Keratinocyte (primary cell): ENCODE results near the gene IL11. TPM values are rescaled to one million over a fixed set of nuclear protein-coding genes. Genes with fewer than 3 reads are reported as not detected.
"Not testable (repeated sequence)": the region's sequence is repeated elsewhere in the genome, so short reads cannot be mapped to it uniquely, and the experiment has no call there.

Experiments
- DNase-seq: peaks from one replicate; pipeline ENCODE4 v3.0.0-alpha.2; 2011; ENCODE audit warnings: low read depth, missing footprints, low spot score
- FAIRE-seq: peaks from 2 replicates; lab custom pipeline; 2011; peaks lifted over from hg19 to GRCh38; lab: Jason Lieb, UNC
- H2AFZ ChIP-seq: 2 replicates; pipeline ENCODE4 v1.6.0; 2012; ENCODE audit warnings: low read length, control low read depth, inconsistent platforms; ENCODE audit not compliant: control insufficient read depth
- H3K27ac ChIP-seq: 2 replicates; pipeline ENCODE4 v1.5.1; 2011; ENCODE audit warnings: low read length; ENCODE audit not compliant: control insufficient read depth, insufficient read depth
- H3K27me3 ChIP-seq: 3 replicates; pipeline ENCODE4 v1.6.0; 2011; ENCODE audit warnings: low read length; ENCODE audit not compliant: control insufficient read depth, insufficient read depth; ENCODE audit errors: extremely low read depth
- H3K36me3 ChIP-seq, 2 experiments: 2 replicates in 1 of 2; 3 replicates in 1 of 2; pipeline ENCODE4 v1.5.1; 2011; ENCODE audit warnings: low read length in 2 of 2, mild to moderate bottlenecking in 1 of 2; ENCODE audit not compliant: control insufficient read depth in 2 of 2, insufficient read depth in 2 of 2; ENCODE audit errors: extremely low read depth in 1 of 2
- H3K4me1 ChIP-seq: 3 replicates; pipeline ENCODE4 v1.5.1; 2011; ENCODE audit warnings: low read length; ENCODE audit not compliant: control insufficient read depth, insufficient read depth; ENCODE audit errors: extremely low read depth
- H3K4me2 ChIP-seq: 3 replicates; pipeline ENCODE4 v1.6.0; 2011; ENCODE audit warnings: low read depth, low read length; ENCODE audit not compliant: control insufficient read depth, insufficient read depth; ENCODE audit errors: extremely low read depth
- H3K4me3 ChIP-seq, 3 experiments: fragments of 200-600 bp in 1 of 3; sonication (generic) in 1 of 3; 2 replicates in 2 of 3; 3 replicates in 1 of 3; pipeline ENCODE4 v1.5.1; 2011 to 2016; ENCODE audit warnings: low read length in 3 of 3, mild to moderate bottlenecking in 3 of 3, control low read depth in 2 of 3, inconsistent platforms in 1 of 3, low read depth in 1 of 3, mixed read lengths in 1 of 3, mixed run types in 1 of 3, moderate library complexity in 1 of 3; ENCODE audit not compliant: control insufficient read depth in 2 of 3, insufficient read depth in 2 of 3; ENCODE audit errors: extremely low read depth in 1 of 3
- H3K79me2 ChIP-seq: 2 replicates; pipeline ENCODE4 v1.6.0; 2012; ENCODE audit warnings: low read length; ENCODE audit not compliant: control insufficient read depth, insufficient read depth
- H3K9ac ChIP-seq: 3 replicates; pipeline ENCODE4 v1.6.0; 2011; ENCODE audit warnings: low read length; ENCODE audit not compliant: control insufficient read depth, insufficient read depth; ENCODE audit errors: extremely low read depth
- H3K9me1 ChIP-seq: 3 replicates; pipeline ENCODE4 v1.6.0; 2011; ENCODE audit warnings: low read length; ENCODE audit not compliant: control insufficient read depth, insufficient read depth; ENCODE audit errors: extremely low read depth
- H3K9me3 ChIP-seq: 2 replicates; pipeline ENCODE4 v1.5.1; 2012; ENCODE audit warnings: low read depth, low read length; ENCODE audit not compliant: control insufficient read depth
- H4K20me1 ChIP-seq: 3 replicates; pipeline ENCODE4 v1.6.0; 2011; ENCODE audit warnings: low read length; ENCODE audit not compliant: control insufficient read depth, insufficient read depth; ENCODE audit errors: extremely low read depth
- EZH2 ChIP-seq: IDR thresholded peaks from one replicate; pipeline ENCODE4 v1.6.1; 2012; ENCODE audit warnings: inconsistent platforms, mild to moderate bottlenecking, low read length, moderate library complexity
- dilution Hi-C: fragments of 300-500 bp; cut with MboI; formaldehyde crosslinking; loops from one replicate; pipeline ENCODE4 v1.7.0; 2020; ENCODE audit warnings: low sequenced_read_pairs; ENCODE audit not compliant: extremely low pct_ligation_motif_present
- polyA plus RNA-seq, 5 experiments: library from polyadenylated mRNA; depleted of rRNA in 3 of 5; stranded (reverse) in 3 of 5; stranded (forward) in 1 of 5; unstranded in 1 of 5; fragments of >200 nt; gene quantifications; 1 replicate in 1 of 5; 2 replicates in 3 of 5; 3 replicates in 1 of 5; pipeline versions ENCODE4 v1.2.1 to v1.2.3, GENCODE V29; 2011 to 2012; ENCODE audit warnings: missing spikeins in 2 of 5, low read depth in 1 of 5, low replicate concordance in 1 of 5
- TF ChIP-seq, protein P1 (sequence below), 3 experiments: IDR thresholded peaks in 1 of 3; conservative IDR thresholded peaks in 1 of 3; optimal IDR thresholded peaks in 1 of 3; 2 replicates in 2 of 3; 3 replicates in 1 of 3; pipeline versions ENCODE3 to v1.5.1; 2011; ENCODE audit warnings: low read length in 3 of 3, mild to moderate bottlenecking in 3 of 3, moderate library complexity in 2 of 3, control low read depth in 1 of 3, inconsistent platforms in 1 of 3; ENCODE audit not compliant: insufficient read depth in 2 of 3; ENCODE audit errors: extremely low read depth in 1 of 3

IL11 gene
- polyA plus RNA-seq, 1 donor (not counting 4 experiments of a cell fraction or from before 2014, with no cell fraction given): 2.2 TPM

GRCh38 chr19:55419103-55419502 lies 48.8 kb upstream of the IL11 start:
- TF ChIP-seq EZH2: no peak
- H3K9ac ChIP-seq: no peak overlapping the region
- peaks cover 4% of the 10 kb centered on the region for H3K4me1 ChIP-seq
- no peaks in the 10 kb centered on the region for H3K9me3 ChIP-seq
- dilution Hi-C loops: no loop called here
- no peaks in the 10 kb centered on the region for H3K9me1 ChIP-seq
- H4K20me1 ChIP-seq: no peaks in the 10 kb centered on the region
- FAIRE-seq: no peak
- DNase-seq: no peak
- no peak overlapping the region for H3K27ac ChIP-seq
- no peaks in the 10 kb centered on the region for H3K36me3 ChIP-seq
- no peak overlapping the region for H2AFZ ChIP-seq
- no peak overlapping the region for H3K4me3 ChIP-seq
- no peak overlapping the region for H3K4me2 ChIP-seq
- H3K79me2 ChIP-seq: no peaks in the 10 kb centered on the region
- H3K27me3 ChIP-seq: peaks cover 3% of the 10 kb centered on the region

GRCh38 chr19:55418185-55418584 lies 47.9 kb upstream of the IL11 start:
- dilution Hi-C loops: no loop called here
- no peak for DNase-seq
- H4K20me1 ChIP-seq: no peaks in the 10 kb centered on the region
- no peak overlapping the region for H3K4me3 ChIP-seq
- H3K4me1 ChIP-seq: no peaks in the 10 kb centered on the region
- no peak overlapping the region for H3K27ac ChIP-seq
- no peaks in the 10 kb centered on the region for H3K79me2 ChIP-seq
- peaks cover 3% of the 10 kb centered on the region for H3K27me3 ChIP-seq
- no peaks in the 10 kb centered on the region for H3K9me1 ChIP-seq
- TF ChIP-seq EZH2: no peak
- TF ChIP-seq, protein P1, sequence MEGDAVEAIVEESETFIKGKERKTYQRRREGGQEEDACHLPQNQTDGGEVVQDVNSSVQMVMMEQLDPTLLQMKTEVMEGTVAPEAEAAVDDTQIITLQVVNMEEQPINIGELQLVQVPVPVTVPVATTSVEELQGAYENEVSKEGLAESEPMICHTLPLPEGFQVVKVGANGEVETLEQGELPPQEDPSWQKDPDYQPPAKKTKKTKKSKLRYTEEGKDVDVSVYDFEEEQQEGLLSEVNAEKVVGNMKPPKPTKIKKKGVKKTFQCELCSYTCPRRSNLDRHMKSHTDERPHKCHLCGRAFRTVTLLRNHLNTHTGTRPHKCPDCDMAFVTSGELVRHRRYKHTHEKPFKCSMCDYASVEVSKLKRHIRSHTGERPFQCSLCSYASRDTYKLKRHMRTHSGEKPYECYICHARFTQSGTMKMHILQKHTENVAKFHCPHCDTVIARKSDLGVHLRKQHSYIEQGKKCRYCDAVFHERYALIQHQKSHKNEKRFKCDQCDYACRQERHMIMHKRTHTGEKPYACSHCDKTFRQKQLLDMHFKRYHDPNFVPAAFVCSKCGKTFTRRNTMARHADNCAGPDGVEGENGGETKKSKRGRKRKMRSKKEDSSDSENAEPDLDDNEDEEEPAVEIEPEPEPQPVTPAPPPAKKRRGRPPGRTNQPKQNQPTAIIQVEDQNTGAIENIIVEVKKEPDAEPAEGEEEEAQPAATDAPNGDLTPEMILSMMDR (optimal IDR thresholded peaks at IDR 0.05 in 1 of 3, IDR thresholded peaks at IDR 0.05 in 1 of 3, conservative IDR thresholded peaks at IDR 0.05 in 1 of 3; ENCODE audit: extremely low read depth in 1 of 3, insufficient read depth in 2 of 3, low read length in 3 of 3): peak; percentile 66 to 89 (median 79)
- H3K4me2 ChIP-seq: no peak overlapping the region
- FAIRE-seq: peak; percentile 80
- no peaks in the 10 kb centered on the region for H3K9me3 ChIP-seq
- no peak overlapping the region for H2AFZ ChIP-seq
- no peak overlapping the region for H3K9ac ChIP-seq
- H3K36me3 ChIP-seq: no peaks in the 10 kb centered on the region

DNA sequence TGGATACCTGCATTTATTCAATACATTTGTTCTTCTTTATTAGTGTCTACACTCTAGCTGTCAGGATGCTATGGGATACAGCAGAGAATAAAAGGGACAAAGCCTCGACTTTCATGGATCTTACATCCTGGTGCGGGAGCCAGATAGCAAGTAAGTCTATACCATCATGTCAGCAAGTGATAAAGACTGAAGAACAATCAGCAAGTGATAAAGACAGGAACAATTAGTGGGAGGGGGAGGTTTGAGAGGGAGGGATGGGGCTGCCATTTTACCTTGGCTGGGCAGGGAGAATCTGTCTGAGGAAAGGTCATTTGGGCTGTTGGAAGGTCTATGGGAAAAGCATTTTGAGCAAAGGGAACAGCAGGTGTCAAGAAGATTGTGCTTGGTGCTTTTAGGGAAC lies 39.9 kb upstream of the IL11 start:
- TF ChIP-seq EZH2: no peak
- TF ChIP-seq, protein P1 (optimal IDR thresholded peaks at IDR 0.05 in 1 of 3, IDR thresholded peaks at IDR 0.05 in 1 of 3, conservative IDR thresholded peaks at IDR 0.05 in 1 of 3; ENCODE audit: extremely low read depth in 1 of 3, insufficient read depth in 2 of 3, low read length in 3 of 3): no peak
- no peaks in the 10 kb centered on the region for H3K27me3 ChIP-seq
- H3K4me1 ChIP-seq: peaks cover 20% of the 10 kb centered on the region
- FAIRE-seq: no peak
- no peaks in the 10 kb centered on the region for H3K9me1 ChIP-seq
- peaks cover 5 to 16% of the 10 kb centered on the region in 2 experiments for H3K36me3 ChIP-seq
- H3K27ac ChIP-seq: no peak overlapping the region
- peaks cover 22% of the 10 kb centered on the region for H3K79me2 ChIP-seq
- H3K9ac ChIP-seq: no peak overlapping the region
- no peak overlapping the region for H3K4me2 ChIP-seq
- no peaks in the 10 kb centered on the region for H3K9me3 ChIP-seq
- H2AFZ ChIP-seq: no peak overlapping the region
- DNase-seq: no peak
- H4K20me1 ChIP-seq: peaks cover 12% of the 10 kb centered on the region
- H3K4me3 ChIP-seq: no peak overlapping the region
- dilution Hi-C loops: no loop called here

DNA sequence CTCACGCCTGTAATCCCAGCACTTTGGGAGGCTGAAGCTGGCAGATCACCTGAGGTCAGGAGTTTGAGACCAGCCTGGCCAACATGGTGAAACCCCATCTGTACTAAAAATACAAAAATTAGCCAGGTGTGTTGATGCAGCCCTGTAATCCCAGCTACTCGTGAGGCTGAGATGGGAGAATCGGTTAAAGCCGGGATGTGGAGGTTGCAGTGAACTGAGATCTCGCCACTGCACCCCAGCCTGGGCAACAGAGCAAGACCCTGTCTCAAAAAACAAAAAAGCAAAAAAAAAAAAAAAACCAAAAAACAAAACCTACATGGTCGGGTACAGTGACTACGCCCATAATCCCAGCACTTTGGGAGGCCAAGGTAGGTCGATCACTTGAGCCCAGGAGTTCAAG lies 38.9 kb upstream of the IL11 start:
- peaks cover 28% of the 10 kb centered on the region for H3K79me2 ChIP-seq
- H3K27ac ChIP-seq, DNase-seq, H2AFZ ChIP-seq, H3K27me3 ChIP-seq, FAIRE-seq, H3K9ac ChIP-seq, H3K9me1 ChIP-seq, H3K9me3 ChIP-seq, H3K4me3 ChIP-seq, dilution Hi-C loops, H3K4me2 ChIP-seq: not testable (repeated sequence)
- H3K4me1 ChIP-seq: peaks cover 20% of the 10 kb centered on the region
- H3K36me3 ChIP-seq: peaks cover 8 to 16% of the 10 kb centered on the region in 2 experiments
- peaks cover 12% of the 10 kb centered on the region for H4K20me1 ChIP-seq
